ENCODE data around the gene SLCO3A1.
A peak's percentile ranks its signal among the peaks of the same experiment; 100 is the strongest.

Gene SLCO3A1

DNA sequence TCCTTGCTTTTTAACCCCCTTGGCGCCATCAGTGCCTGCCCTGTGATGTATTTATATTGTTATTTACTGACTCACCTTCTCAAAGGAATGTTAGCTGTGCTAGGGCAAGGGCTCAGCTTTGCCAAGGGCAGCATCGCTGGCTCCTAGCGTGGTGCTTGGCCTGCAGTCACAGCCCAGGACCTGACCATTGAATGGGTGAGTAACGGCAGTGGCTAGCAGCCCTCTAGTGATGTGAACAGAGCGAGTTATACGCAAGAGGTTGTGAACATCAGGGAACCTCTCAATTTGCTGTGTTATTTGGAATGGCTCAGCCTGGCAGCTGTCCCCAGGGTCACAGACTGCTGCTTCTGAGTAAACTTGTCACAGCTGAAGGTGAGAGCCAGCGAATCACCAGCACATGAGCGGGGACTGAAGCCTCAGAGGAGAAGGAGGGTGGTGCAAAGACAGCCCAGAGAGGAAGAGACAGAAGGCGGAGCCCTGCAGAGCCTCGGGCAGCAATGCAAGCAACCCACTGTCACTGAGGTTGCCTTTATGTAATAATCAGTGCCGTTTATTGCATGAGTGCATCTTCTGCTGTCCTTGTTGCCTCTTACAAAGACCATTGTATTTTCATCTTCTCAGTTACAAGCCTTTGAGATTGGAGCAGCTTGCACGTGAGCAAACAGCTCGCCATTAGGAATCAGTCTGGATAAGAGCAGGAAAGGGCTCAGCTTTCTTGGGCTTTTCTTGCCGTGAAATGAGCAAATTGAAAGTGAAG, 158.3 kb downstream of the SLCO3A1 start:
- ATAC-seq = peak; percentile 62 to 79

DNA sequence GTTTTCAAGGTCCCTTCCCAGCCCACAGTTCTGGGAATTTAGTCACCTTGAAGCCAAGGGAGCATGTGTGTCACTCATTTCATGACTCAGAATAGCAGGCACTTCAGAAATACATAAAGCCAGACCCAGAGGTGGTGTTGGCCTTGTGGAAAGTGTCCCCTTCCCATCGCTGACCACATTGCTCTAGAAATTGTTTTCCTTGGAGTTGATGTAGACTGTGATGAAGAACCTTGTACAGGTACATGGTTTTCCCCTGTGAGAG, 158.8 kb downstream of the SLCO3A1 start:
- peak; percentile 51 to 52 for ATAC-seq

DNA sequence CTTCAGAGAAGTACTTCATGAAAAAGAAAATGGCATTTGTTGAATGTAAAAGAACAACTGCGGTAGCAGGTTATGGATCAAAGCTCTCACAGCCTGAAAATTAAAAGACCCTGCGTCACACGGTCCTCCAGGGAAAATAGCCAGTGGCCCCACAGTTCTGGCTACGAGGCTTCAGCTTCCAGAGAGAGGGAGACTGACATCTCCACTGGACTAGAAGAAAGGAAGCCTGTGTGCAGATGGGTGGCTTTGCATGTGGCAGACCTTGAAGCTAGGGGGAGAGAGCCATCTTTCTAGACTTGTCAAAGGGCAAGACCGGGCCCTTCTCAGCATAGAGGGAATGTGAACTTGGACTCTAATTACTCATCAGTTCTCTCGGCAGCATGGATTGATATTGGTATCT, 159.4 kb downstream of the SLCO3A1 start:
- no peak for ATAC-seq

DNA sequence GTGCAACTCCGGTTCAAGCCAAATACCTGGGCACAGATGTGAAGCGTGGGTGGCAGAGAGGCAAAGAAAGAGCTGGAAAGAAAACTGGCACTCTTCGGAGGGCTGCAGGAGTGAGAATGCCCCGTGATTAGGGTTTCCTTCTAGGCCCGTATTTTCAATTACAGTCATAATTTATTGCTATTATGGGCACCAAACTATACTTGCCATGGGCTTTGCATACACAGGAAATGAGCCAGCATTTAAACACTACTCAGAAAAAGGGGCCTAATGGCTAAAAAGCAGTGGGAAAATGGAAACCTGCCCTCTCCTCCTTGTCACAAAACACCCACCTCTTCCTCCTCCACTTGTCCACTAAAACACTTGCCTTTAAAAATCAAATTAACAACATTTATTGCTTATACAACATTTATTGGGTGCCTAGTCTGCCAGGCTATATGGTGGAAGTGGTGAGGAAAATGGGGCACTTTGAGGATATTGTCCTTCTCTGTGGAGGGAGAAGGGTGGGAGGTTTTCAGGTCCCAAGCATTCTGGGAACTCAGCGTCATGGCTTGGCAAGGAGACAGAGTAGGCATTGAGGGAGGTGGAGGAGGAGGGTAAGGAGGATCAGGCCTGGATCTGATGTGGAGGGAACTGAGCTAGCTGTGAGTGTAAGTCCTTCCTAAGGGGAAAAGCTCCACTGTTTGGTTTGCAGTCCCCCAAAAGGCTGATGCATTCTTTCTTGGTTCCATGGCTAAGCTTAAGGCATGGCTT, 160.9 kb downstream of the SLCO3A1 start:
- ATAC-seq = no peak

DNA sequence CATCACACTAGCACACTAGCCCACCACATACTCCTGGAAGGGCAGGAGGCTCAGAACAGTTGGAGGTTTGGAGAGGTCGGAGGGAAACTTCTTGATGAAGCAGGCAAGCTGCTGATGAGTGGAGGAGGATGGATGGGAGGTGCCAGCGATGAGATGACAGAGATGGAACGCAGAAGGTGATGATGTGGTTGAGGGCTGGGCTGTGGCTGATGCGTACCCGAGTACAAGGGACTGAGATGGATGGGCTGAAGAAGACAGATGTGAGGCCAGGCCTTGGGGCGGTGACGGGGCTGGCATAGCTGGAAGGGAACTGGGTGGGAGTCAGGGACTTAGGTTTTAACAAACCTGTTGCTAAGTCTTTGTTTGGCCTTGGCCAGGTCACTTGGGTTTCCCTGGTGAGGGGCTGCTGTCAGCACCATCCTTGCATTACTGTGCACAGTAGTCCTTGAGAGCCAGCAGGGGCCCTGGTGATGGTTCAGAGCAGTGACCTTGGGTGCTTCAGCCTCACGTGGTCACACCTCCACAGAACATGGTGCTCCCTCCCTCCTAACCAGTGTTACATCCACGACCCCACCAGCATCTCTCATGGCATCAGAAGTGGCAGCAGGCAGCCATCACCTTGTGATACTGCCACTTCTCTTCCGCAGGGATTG, 164.5 kb downstream of the SLCO3A1 start:
- ATAC-seq = no peak

DNA sequence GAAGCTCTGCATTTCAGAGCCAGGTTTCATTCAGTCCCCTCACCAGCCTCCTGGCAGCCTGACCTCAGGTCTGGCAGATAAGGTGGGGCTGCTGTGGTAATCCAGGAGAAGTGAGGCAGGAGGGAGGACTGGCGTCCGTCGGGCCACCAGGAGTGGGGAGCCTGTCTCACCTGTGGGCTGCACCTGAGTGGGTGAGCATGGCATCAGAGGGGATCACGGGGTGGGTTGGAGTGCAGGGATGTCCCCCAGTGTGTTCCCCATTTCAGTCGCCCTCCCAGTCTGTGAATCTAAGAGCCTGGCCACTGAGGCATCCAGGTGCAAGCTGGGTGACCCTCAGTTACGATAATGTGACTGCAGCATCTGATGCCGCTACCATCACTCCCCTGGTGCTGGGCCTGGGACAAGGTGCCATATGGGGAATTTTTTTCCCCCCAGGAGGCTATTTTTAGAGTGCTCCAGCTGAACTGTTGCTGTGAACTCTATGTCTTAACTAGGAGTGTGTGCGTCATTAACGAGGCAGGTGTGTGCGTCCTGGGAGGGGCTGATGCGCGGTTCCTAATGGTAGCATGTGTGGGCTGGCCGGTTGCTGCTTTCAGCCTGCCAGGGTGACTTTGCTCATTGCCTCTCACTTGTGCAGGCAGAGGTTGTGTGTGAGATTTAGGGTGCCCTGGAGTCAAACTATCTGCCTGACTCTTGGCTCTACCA, 165.2 kb downstream of the SLCO3A1 start:
- no peak for ATAC-seq

DNA sequence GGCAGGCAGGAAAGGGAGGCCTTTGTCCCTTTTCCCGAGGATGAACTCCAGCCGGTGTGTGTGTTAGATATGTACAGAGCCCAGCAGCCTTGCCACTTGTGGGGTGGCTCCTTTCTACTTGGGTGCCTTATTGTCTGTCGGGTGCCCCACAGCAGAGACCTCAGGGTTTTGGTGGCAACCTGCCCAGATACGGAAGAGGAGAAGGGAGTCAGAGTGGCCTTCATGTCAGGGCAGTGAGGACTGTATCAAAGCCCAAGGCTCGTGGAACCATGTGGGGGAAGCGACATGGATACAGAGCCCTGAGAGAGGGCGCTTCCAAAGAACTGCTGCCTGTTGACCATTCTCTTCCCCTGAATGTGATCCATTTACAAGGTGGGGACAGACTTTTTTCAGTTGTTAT, 166.2 kb downstream of the SLCO3A1 start:
- ATAC-seq = no peak

DNA sequence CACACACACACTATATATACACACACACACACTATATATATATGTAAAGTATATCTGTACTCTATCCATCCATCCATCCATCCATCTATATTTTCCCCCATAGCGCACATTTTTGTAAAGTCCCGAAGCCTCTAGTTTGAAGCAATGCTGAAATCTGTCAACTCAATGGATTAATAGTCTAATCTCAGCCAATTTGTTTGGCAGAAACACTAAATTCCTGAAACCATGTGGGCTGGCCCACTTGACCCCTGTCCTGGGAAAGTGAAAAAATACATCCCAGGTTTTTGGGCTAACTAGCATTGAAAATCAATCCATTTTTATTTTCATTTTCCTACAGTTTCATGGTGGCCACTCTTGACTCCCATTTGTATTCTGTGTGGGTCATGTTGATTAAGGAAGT, 166.7 kb downstream of the SLCO3A1 start:
- ATAC-seq = no peak

DNA sequence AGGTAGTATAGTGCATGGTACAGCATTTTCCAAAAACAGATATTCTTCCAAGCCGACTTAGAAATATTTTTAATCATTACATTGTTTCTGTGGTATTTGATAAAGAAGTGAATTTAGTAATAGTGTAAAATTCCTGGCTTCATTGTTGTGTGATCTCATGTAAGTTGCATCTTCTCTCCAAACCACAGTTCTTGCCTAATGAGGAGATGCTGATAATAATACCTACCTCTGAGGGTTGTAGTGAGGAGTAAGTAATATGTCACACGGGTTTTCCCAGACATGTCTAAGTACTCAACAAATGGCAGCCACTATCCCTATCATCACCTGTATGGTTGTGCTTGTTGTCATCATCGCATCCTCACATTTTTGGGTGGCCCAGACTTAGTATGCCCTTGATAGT, 167.3 kb downstream of the SLCO3A1 start:
- ATAC-seq = no peak

DNA sequence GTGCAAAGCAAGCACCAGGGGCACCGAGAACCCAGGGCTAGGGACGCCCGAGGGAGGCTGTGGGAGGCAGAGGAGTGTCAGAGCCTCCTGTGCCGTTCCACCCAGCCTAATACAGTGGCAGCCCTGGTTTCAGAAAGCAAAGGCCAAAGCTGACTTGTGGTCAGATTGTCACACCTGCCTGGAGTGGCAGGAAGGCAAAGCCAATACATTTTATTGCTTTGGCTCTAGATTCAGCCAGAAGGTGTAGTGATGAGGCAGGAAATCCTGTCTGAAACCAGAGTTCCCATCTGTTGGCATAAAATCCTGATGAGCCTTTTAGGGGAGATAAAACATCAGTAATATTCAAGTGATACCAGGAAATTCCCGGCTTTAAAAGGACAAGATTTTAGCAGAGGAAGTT, 168.3 kb downstream of the SLCO3A1 start:
- no peak for ATAC-seq

DNA sequence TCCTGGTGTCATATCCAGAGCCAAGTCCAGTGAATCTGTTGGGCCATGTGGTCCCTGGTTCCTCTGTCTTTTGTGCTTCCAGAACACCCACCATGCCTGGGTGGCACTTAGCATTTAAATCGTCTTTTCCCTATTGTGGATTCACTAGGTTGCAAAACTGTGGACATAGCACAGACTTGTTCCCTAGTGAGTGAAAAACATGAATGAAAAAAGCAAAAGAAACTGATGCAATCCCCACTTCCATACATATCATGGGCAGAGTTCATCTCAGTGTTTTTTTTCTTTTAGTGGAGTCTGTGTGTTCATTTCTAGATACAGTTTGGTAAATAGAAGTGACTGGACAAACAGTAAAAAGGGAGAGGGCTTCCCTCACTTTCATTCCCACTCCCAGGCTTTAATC, 170.5 kb downstream of the SLCO3A1 start:
- no peak for ATAC-seq

DNA sequence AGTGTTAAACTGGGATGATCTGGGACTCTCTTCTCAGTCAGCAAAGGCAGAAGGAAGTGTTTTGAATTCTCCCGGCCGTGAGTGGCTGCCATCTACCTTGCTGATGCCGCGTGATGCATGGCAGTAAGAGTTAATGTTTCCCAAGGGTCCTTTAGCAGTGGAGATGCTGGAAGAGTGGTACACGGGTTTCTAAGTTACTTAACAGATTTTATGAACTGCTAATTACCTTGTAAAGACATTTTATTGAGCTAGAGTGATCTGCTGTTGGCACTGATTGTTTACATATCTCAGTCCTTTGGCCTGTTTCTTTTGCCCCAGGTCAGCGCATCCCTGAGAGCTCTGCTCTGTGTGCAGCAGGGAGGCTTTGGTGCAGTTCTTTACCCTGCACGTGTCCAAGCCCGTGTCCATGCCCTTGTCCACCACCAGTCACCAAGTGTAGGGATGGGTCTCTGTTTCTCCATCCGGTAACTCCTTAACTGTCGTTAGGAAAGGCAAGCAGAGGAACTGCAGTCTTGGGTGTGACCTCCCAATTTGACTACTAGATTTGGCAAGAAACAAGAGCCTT, 172.3 kb downstream of the SLCO3A1 start:
- ATAC-seq = no peak

DNA sequence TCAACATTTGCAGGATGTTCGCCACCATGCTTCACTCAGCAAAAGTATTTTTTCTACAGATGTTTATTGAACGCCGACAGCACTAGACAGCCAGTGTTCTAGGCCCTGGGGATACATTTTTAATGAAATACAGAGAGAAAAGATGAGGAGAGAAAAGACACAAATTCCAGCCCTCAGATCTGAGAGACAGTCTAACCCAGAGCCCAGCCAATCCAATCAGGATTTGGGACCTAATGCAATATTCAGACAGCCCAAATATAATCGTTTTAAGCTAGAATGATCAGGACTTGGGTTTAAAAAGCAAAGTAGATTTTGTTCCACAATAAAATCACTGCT, 174.8 kb downstream of the SLCO3A1 start:
- no peak for ATAC-seq

DNA sequence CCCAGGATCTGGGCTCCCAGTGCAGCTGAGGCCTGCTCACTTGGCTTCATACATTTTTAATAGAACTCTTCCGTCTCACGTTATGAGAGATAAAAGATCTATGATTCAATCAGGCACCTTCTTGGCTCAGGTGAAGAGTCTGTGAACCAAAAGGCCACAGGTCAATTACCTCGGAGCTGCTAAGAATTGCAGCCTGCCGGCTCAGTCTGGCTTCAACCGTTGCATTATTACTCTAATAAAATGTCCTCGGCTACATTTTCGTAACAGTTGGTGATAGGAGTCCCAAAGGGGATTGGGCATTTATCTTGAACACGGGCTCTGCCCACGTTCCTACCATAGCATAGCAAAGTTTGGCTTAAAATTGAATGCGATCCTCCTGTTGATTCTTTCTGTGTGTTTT, 176.3 kb downstream of the SLCO3A1 start:
- ATAC-seq = no peak

DNA sequence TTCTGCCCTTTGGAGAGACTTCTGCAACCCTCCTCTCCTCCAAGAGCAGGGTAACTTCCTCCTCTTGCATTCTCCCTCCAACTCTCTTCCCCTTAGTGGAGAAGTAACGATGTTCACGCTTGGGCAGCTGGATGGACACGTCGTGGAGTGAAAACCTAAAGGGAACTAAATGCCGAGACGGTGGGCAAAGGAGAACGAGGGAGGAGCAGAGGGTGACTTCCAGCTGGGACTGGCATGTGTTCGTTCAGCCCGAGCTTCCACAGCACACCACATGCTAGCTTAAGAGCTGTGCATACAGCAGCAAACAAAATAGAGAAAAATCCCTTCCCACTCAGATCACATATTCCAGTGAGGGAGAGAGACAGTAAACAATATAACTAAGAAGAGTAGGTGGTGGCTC, 179.8 kb downstream of the SLCO3A1 start:
- ATAC-seq = no peak

DNA sequence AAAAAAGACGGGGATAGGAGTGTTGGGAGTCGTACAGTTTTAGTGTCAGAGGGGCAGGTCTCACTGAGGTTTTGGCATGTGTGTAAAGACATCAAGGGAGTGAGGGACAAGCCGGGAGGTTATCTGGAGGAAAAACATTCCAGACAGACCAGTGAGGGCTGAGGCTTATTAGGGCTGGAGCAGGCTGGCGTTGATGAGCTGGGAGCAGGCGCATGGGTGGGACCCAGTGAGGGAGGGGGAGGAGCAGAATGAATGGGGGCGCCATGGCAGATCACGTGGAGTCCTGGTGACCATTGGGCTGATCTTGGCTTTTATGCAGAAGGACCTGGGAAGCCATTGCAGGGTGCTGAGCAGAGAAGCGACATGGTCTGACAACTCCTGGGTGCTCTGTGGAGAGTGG, 180.2 kb downstream of the SLCO3A1 start:
- ATAC-seq = no peak

DNA sequence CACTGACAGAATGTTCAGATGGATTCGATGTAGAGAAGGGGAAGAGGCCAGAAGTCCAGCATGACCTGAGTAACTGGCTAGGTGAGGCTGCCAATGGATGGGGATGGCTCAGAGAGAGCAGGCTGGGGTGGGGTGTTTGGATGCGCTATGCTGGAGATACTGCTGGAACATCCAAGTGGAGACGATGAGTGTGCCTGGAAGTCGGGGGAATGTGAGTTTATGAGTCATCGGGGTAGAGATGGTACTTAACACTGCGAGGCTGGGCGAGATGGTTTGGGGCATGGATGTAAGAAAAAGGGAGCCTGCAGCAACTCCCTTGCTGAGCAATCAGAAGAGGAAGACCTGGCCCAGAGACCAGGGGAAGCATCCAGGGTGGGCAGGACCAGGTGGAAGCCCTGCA, 180.7 kb downstream of the SLCO3A1 start:
- no peak for ATAC-seq

DNA sequence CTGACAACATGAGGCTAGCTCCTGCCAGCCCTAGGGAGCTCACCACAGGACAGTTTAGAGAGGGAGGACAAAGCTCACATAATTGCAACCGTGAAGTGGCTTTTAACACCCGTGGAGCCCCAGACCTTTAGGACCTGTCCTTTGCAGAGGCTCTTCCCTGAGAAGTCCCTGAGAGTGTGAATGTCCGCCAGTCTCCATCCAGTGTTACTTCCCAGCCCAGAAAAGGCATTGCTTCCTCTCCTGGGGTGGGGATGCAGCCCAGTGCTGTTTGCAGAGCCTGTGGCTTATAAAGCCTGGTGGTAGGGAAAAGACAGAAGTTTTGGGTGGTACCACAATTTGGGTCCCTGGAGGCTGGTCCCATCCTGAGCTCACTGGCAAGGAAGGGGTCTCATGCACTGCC, 182.0 kb downstream of the SLCO3A1 start:
- no peak for ATAC-seq

DNA sequence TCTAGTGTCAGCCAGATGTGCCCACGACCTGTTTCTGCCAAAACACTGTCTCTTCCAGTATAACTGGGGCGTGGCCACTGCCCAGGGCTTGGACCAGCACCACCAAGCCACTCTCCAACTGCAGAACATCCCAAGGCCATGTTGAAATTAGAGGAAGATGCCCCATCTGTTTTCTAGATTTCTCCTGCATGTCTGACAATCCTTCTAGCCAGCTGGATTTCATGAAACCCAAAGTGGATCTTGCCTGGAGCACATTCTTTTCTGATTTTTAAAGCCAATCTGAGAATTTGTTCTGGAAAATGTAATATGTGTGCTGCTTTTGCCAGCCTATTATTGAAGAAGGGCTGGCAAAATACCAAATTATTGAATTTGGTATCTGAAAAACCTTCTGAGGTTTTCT, 182.5 kb downstream of the SLCO3A1 start:
- ATAC-seq = no peak

DNA sequence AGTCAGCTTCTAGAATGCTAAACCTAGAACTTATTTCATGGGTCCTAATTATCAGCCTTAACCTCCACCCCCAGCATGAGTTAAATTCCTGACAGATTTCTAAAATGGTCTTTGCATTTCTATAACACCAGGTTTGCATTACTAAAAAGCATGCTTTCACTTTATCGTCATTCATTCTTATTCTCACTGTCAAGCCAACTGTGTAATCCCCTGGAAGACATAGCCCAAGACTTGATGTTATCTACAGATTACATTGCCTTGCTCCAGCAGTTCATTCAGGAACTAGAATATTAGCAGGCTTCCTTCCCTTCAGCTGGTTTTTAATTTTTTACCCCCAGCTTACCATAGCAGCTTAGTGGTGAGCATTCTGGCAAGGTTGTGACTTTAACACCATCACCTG, 184.0 kb downstream of the SLCO3A1 start:
- no peak for ATAC-seq

DNA sequence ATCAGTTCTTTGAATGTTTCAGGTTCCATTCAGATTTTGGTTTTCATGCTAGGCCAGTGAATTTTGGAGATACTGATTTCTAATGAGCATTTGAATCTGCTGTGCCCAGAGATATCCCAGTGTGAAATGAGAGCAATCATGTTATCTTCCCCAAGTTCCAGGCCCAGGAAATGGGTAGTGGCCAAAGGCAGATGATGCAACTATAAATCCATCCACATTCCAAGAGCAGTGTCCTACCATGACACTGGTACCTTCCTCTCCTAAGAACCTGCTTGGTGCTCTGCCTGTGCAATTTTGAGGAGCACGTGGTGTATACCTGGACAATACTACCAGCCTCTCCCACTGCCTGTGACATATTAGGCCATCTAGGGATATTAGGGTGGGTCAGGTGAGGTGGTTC, 186.8 kb downstream of the SLCO3A1 start:
- ATAC-seq = no peak

DNA sequence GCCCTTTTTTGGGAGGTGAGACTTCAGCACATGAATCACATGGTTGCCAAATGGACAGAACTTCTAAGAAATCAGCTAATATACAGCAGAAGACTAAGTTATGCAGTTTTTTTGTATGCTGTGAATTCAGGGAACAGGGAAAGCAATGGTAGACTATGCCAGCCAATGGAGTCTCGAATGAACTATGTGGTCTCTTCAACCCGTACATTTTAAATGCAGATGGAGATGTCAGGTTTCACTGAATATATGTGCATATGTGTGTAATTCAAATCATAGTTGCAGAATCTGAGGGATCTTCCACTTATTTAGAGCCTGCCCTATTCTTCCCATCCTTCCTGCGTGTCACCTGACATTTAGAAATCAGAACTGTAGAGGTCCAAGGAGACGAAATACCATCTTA, 187.9 kb downstream of the SLCO3A1 start:
- ATAC-seq = no peak

DNA sequence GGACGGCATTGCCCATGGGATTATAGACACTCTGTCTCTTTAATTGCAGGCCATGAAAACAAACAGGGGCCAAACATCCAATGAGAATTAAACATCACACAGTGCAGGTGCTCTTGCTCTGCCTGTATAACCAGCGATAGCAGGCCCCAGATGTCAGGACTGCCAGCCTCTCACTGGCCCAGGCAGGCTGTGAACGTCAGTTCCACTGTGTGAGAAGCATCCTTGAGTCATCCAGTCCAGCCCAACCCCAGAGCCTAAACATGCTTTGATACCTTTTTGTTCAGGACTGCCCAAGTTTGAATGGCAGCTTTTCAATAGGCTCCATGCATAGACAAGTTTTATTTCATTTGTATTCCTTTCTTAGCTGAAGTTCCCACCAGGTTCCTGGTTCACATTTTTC, 189.8 kb downstream of the SLCO3A1 start:
- no peak for ATAC-seq

Data from activated CD4-positive, CD25-positive, alpha-beta regulatory T cell treated with anti-CD3 and anti-CD28 coated beads, Interleukin-2, amount 50 U/mL, for 24 hours (primary cell).